GM19238 (cell line): ENCODE measurements around the gene RHBDL1.
"Not testable (repeated sequence)": the region's sequence is repeated elsewhere in the genome, so short reads cannot be mapped to it uniquely, and the experiment has no call there.

Experiments used
- DNase-seq: peaks from one replicate; pipeline ENCODE4 v3.0.0; 2011; ENCODE audit warnings: low spot score; ENCODE audit not compliant: insufficient read length

Gene RHBDL1

DNA sequence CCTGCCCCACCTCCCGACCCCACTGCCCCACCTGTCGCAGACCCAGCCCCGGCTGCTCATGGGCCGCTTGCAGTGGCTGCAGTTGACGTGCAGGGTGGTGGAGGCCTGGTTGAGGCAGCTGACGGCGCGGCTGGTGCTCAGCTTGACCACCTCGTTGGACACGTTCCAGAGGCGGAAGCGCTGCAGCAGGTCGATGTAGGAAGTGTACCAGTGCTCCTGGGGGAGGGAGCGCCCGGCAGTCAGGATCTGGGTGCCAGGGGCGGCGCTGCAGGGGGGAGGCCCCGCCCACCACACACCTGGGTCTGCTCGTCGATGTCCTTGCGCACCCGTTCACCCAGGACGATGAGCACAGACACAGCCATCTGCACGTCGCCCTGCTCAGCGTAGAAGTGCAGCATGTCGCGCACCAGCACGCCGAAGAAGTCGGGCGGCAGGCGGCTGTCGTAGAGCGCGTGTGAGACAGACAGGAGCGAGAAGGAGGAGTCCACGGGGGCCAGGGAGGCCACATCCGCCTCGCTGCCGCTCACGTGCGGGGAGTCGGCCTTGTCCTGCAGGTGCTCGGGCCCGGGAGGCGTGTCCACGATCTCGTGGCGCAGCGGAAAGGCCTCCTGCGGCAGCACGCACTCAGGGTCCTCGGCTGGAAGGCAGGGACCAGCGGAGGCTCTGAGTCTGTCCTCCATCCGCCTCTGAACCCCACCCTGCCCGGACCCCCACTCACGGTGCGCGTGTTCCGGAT lies 9.7 kb downstream of the RHBDL1 start:
- no peak for DNase-seq

DNA sequence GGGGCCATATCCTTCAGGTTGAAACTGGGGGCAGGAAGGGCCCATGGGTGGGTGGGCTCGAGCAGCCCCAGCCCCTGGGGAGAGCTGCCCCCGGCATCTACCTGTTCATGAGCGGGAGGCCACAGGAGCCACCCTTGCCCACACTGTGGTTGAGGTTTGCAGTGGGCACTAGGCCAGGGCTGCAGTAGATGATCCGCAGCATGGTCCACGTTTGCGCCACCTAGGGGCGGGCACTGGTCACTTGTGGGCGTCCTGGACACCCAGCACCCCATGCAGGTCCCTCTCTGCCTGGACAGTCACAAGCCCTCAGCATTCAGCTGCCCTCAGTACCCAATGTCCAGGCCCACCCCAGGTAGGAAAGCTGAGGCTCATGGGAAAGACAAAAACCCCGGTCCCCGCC lies 10.5 kb downstream of the RHBDL1 start:
- DNase-seq, result no peak

DNA sequence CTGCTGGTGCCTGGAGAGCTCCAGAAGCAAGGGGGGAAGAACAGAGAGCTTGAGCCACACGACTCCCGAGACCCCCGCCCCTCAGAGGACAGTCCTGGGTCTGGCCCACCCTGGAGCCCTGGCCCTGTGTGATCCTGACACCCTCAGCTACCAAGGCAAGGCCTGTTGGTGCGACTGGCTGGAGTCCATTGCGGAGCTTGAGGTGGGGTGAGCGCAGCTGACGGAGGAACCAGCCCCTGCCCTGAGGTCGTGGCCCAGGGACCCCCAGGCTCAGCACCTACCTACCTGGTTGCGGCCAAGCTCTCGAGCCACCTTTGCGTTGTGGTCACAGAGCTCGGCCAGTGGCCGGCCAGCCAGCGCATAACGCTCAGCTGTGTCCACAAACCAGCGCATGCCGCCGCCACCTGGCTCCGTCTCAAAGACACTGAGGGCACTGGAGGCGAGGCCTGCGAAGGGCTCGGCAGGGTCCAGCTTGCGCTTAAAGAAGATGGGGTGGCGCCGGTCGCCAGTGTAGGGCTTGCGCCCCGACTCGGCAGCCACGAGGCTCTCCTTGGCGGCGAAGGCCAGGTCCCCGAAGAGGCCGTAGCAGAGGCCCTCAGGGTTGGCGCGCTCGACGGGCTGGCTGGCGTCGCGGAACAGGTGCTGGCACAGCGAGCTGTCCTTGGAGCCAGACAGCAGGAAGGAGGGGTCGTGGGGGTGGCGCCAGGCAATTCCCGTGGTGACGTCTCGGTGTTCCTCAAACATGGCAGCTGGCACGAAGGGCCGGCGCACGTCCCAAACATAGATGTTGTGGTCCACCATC lies 11.2 kb downstream of the RHBDL1 start:
- no peak for DNase-seq

DNA sequence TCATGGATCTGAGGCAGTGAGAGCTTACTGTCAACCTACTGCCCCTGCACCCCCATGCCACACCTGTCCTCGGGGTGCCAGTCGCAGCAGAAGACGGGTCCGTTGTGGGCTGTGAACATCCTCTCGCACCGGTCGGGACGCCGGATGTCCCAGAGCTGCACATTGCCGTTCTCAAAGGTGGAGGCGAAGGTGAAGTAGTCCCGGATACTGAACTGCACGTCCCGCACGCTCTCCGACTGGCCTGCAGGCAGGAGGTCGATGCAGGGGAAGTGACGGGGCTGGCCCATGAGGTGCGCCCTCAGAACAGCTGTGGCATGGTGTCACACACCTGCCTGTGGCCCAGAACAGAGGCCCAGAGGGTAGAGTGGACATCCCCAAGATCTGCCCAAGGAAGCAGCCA lies 12.0 kb downstream of the RHBDL1 start:
- no peak for DNase-seq

DNA sequence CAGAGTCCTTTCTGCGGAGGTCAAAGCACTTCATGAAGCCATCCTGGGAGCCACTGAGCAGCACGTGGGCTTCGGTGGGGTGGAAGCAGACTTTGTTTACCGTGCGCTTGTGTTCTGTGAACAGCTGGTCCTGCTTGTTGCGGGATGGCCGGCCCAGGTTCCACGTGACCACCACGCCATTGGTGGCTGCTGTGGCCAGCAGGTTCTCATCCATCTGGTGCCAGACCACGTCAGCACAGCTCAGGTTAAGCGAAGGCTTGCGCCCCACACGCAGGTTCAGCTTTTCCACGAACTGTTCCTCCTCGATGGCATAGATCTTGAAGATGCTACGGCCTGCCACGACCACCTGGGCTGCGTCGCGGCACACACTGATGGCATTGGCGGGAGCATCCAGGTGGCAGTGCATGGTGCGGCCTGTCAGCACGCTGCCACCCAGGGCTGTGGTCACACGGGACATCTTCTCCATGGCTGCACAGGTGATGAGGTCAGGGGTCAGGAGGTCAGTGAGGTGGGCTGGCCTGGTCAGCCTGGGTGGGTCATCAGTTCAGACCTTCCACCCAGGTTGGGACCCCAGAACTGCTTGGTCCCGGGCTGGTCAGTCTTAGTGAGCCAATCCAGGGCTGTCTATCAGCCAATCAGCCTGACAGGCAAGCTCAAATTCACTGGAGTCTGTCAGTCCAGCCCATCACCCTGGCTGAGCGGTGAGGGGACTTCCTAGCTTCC lies 13.9 kb downstream of the RHBDL1 start:
- DNase-seq, result no peak

DNA sequence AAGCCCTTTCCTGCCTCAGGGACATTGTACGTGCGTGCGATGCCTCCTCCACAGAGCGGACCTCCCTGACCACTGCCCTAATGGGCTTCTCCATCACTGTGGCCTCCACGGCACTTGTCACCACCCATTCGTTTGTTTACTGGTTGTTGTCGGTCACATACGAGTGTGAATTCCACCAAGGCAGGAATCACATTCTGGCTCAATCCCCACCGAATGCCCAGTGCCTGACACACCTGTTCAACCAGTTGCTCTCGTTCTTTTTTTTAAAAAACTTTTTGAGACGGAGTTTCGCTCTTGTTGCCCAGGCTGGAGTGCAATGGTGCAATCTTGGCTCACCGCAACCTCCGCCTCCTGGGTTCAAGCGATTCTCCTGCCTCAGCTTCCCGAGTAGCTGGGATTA lies 15.8 kb downstream of the RHBDL1 start:
- DNase-seq, result not testable (repeated sequence)

DNA sequence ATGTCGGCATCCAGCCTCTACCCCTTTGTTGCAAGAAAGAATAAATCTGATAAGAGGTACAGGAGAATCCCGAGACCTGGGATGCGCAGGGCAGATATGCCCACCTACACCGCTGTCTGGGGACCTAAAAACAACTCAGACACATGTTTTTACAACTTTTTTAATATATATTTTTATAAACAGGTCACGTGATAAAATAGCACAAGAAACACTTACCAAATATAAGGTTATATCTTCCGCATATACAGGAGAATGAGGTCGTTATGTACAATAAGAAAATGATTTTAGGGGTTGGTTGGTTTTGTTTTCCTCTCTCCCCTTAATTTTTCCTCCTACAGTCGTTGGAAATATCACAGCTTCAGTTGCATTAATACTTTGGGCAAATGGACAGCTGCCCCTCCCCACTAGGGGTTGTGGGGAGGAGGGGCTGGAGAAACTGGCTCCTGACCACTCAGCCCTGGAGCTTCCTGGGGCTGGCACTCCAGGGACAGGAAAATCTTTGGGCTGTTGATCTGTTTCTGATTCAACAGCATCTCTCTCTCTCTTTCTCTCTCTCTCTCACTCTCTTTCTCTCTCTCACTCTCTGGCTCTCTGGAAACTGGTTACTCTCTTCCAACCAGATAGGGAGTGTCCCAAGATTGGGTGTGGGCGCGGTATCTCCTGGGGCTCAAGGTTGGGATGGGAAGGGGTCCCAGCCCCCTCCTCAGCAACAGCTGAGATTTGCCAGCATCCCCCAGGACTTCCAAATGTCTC lies 17.1 kb downstream of the RHBDL1 start:
- no peak for DNase-seq

DNA sequence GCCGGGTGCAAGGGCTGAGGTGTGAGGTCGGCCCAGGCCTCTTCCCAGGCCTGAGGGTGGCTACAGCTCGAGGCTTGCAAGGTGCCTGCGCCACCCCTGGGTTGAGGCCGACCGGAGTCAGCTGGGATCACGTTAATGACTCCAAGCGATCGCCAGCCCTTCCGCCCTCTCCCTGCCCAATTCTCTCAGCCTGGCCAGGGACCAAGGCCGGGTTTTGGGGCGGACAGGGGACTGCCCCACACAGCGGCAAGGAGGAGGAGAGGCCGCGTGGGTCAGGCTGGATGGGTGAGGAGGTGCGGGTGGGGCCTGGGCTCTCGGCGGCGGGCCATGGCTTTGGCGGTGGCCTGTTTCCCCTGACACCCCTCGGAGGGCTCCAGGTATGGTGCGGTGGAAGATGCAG lies 17.9 kb downstream of the RHBDL1 start:
- no peak for DNase-seq

DNA sequence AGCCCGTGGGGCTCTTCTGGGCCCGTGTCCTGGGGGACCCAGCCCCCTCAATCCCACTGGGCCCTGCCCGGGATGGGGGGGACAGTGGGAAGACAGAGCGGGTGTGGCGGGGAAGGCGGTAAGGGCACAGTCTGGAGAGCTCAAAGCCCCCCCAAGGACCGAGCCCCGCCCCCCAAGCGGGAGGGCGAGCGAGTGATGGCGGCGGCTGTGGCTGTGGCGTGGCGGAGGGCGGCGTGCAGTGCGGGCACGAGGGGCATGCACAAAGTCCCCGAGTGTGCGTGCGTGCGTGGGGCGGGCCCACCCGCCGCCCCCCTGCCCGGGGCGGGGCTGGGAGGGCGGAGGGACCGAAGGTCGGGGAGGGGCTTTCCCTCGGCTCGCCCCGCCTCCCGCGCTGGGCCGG lies 18.3 kb downstream of the RHBDL1 start:
- DNase-seq, result no peak

DNA sequence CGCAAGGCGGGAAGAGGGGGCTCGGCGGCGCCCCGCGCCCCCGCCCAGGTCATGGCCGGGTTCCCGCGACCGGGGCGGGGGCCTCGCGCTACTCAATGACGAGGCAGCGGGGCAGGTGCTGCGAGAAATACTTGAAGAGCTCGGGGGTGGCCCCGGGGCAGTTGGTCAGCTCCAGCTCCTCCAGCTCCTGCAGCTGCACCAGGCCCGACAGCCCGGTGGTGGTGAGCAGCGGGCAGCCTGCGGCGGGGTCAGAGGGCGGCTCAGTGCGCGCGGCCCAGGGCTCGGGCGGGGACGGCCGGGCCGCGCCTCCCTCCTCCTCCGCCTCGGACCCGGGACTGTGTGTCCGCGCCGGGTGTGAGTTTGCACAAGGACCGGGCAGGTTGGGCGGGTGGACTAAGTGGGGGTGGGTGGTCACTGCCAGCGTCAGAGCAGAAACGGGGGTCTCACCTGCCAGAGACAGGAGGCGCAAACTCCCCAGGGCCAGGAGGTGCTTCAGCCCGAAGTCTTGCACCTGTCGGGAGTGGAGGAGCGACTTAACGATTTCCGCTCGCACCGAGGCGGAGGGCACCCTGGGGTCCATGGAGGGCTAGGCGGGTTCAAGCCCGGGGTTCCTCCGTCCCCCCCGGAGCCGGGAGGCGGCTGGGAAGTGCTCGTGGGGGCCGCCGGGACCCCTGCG lies 18.9 kb downstream of the RHBDL1 start:
- no peak for DNase-seq

DNA sequence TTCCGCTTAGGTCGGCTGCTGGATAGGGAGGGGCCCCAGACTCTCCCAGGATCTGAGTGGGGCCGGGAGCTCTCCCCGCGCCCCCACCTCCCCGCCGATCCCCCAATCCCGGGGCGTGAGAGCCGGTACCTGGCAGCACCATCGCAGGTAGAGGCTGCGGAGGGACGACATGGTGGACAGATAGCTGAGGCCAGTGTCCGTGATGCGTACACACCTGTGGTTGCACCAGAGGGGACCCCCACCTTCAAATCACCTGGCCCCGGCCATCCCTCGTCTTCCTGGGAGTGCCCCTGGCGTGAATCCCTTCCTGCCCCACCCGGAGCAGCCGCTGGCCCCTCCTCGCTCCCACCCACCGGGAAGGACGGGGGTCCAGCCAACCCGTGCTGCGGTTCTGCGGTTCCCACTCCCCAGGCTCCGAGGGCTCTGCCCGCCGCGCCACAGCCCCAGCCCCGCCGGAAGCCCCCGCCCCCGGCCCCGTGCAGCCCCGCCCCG lies 19.4 kb downstream of the RHBDL1 start:
- no peak for DNase-seq

DNA sequence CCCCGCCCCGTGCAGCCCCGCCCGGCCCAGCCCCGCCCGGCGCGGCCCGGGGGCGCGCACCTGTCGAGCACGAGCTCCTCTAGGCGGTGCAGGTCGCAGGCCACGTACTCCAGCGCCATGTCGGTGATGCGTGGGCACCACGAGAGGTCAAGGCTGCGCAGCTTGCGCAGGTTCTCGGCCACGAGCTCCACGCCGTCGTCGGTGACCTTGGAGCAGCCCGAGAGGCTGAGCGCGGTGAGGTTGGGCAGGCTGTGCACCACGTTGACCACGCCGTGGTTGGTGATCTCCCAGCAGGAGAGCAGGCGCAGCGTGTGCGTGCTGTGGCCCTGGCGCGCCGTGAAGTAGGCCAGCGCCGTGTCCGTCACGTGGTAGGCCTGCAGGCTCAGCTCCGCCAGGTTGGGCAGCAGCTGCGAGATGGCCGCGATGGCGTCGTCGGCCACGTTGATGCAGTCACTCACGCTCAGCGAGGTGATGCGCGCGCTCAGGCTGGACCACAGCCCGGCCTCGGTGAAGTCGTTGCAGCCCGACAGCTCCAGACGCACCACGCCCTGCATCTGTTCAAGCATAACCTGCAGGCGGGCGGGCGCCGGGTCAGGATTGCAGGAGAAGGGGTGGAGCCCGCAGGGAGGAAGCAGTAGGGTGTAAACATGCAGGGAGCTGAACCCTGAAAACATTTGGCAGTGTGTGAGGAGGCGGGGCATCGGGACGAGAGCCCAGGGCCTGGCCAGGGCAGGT lies 20.1 kb downstream of the RHBDL1 start:
- no peak for DNase-seq

DNA sequence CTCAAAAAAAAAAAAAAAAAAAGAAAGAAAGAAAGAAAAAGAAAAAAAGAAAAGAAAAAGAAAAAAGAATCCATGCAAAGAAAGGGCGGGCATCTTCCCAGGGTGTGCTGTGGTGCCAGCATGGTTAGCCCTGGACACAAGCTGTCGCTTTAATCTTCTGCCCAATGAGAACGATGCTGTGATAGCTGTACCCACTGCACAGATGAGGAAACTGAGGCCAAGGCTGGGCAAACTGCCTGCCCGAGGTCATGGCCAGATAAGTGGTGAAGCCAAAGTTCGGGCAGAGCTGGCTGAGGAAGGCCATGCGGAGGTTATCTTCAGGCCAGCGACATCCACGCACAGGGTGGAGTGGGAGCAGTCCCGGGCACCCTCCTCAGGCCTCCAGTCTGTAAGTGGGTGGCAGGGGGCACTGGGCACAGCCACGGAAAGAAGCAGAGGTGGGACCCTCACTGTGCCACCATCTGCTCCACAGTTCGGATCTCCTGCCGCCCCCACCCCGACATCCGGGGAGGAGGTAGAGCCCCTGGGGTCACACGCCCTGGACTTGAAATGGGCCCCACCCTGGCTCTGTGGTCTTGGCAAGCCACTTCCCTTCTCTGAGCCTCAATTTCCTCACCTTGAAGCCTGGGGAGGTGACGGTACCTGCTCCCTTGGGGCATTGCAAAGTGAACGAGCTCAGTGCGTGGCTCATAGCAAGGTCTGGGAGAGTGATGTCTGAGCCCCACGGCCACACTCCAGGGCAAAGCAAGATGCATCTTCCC lies 23.6 kb downstream of the RHBDL1 start:
- DNase-seq, result no peak

DNA sequence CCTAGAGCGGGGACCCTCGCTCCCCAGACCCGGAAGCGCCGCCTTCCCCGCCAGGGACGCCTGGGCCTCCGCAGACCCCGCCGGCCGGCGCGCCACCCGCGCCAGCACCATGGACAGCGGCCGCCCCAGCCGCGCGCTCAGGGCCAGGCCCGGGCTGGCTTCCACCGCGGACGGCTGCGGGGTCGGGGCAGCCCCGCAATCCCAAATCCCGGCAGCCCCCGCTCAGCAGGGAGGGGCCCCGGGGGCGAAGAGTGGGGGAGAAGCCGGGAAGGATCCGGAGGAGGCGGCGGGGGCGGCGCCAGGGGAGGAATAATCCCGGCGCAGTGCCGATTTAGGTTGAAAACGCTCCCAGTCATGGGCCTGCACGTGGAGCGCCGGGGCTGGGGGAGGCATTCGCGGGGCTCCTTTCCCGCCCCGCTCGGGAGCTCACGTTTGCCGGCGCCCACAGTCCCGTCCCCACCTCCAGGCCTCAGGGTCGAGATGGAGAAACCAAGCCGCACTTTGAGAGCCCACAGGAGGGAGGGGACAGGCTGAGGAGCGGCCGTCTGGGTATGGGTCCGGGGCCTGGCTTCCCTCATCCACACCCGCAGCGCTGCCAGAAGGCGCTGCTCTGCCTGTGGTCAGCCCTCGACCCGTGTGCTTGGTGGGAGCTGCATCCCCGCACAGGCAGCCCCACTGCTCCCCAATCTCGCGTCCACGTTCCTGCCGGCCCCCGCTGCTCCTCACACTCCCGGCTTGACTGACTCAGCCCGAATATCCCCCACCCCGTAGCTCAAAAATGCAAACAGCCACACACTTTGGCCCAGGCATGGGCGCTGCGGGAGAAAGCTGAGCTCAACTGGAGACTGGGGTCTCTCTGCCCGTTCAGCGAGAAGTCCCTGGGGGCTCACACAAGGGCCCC lies 25.5 kb downstream of the RHBDL1 start:
- DNase-seq, result no peak

DNA sequence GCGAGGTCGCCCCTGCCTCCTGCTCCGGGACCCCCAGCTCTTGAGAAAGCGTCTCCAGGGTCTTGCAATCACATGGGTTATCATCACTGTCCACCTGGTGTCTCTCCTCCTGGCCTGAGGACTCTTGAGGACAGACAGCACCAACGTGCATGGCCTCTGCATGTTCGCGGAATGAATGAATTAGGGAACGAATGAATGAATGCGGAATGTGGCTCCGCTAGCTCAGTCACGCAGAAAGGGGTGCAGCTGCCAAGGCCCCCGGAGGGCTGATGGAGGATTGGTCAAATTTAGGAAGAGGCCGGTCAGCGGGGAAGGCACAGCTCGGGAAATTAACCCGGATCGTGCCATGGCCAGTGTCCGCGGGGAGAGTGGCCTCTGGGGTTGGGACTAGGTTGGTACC lies 26.9 kb downstream of the RHBDL1 start:
- DNase-seq, result no peak

DNA sequence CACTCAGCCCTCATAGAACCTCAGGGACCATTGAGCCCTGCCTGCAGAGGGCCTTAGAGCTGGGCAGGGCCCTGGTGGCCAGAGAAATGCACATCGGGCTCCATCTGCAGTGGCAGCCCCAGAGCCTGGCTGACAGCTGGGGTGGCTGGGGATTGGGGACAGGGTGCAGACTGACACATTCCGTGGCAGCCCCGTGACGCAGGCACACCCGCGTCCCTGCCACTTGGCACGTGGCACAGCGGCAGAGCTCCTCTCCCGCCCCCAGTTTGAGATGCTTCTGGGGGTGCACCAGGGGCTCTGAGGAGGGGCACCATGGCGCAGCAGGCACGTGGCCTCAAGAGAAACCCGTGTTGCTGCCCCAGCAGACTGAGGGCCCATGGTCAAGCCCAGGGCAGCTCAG lies 27.9 kb downstream of the RHBDL1 start:
- no peak for DNase-seq

DNA sequence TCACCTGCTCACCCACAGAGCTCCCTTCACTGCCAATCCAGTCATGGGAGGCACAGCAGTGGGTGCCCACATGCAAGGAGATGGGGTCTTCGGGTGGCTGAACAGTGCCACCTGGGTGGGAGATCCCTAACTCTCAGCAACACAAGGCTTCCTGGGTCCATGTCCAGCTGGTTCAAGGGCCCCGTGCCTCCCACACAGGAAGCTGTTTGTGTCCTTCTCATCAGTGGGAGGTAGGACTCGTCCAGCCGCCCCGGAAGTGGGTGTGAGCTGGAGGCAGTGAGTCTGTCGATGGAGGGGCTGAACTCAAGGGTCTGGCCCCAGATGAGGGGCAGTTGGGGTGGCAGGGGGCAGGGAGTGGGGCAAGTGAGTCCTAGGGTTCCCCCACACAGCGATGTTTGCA lies 28.6 kb downstream of the RHBDL1 start:
- no peak for DNase-seq
